HEK293 (cell line): ENCODE data around the gene SLBP.

ENCODE experiments used
- CTCF ChIA-PET: fragments of 350-600 bp; formaldehyde crosslinking; extraction: SDS; loops from one replicate; lab custom pipeline; 2021; ENCODE audit warnings: antibody characterized with exemption; lab: Yijun Ruan, JAX
- POLR2A ChIA-PET: fragments of 300-600 bp; formaldehyde crosslinking; extraction: SDS; loops from one replicate; lab custom pipeline; 2020; ENCODE audit warnings: antibody characterized with exemption, inconsistent platforms; lab: Yijun Ruan, JAX
- H3K27ac ChIP-seq: fragments of 200-500 bp; sonication (Bioruptor generic); 2 replicates; pipeline ENCODE4 v1.5.1; 2014; ENCODE audit warnings: low read depth, low read length, control low read depth, inconsistent platforms; ENCODE audit errors: extremely low read depth
- H3K36me3 ChIP-seq, 2 experiments: fragments of 200-500 bp in 1 of 2; sonication (Bioruptor generic) in 1 of 2; 1 replicate in 1 of 2; 2 replicates in 1 of 2; pipeline ENCODE4 v1.5.1; 2014 to 2017; ENCODE audit warnings: inconsistent platforms in 2 of 2, low read length in 2 of 2; ENCODE audit not compliant: control insufficient read depth in 2 of 2, insufficient read depth in 1 of 2
- H3K4me1 ChIP-seq: fragments of 200-500 bp; sonication (Bioruptor generic); 2 replicates; pipeline ENCODE4 v1.5.1; 2014; ENCODE audit warnings: mild to moderate bottlenecking, low read length, inconsistent platforms; ENCODE audit not compliant: control insufficient read depth, insufficient read depth
- H3K4me3 ChIP-seq: 2 replicates; pipeline ENCODE4 v1.5.1; 2011; ENCODE audit warnings: low read depth, mild to moderate bottlenecking, control low read depth, low read length, moderate library complexity
- H3K9me3 ChIP-seq: fragments of 200-500 bp; sonication (Bioruptor generic); 2 replicates; pipeline ENCODE4 v1.5.1; 2014; ENCODE audit warnings: low read depth, low read length, inconsistent platforms; ENCODE audit not compliant: control insufficient read depth, insufficient read depth
- AEBP2 ChIP-seq: fragments of 450-650 bp; formaldehyde crosslinking; IDR thresholded peaks from 2 replicates; pipeline ENCODE4 v1.5.1; 2016; ENCODE audit warnings: missing biosample characterization, missing genetic modification characterization, borderline replicate concordance
- FEZF1 ChIP-seq: fragments of 450-650 bp; formaldehyde crosslinking; IDR thresholded peaks from 2 replicates; pipeline ENCODE4 v1.5.1; 2016; ENCODE audit warnings: missing biosample characterization, missing genetic modification characterization
- GLI2 ChIP-seq: fragments of 450-650 bp; formaldehyde crosslinking; IDR thresholded peaks from 2 replicates; pipeline ENCODE4; 2017; ENCODE audit warnings: missing biosample characterization, missing genetic modification characterization, low read depth, borderline replicate concordance
- GLIS1 ChIP-seq: fragments of 450-650 bp; formaldehyde crosslinking; IDR thresholded peaks from 2 replicates; pipeline ENCODE4 v1.5.1; 2016; ENCODE audit warnings: missing biosample characterization, missing genetic modification characterization
- GLIS2 ChIP-seq: fragments of 450-650 bp; formaldehyde crosslinking; IDR thresholded peaks from 2 replicates; pipeline ENCODE4 v1.5.1; 2016; ENCODE audit warnings: missing biosample characterization, missing genetic modification characterization
- KLF10 ChIP-seq: fragments of 450-650 bp; IDR thresholded peaks from 2 replicates; pipeline ENCODE4 v1.5.1; 2018; ENCODE audit warnings: missing biosample characterization, mild to moderate bottlenecking, missing genetic modification characterization
- KLF8 ChIP-seq: fragments of 450-650 bp; formaldehyde crosslinking; IDR thresholded peaks from 2 replicates; pipeline ENCODE4 v1.5.1; 2016; ENCODE audit warnings: missing biosample characterization, missing genetic modification characterization
- TCF7L2 ChIP-seq: IDR thresholded peaks from 2 replicates; pipeline ENCODE4 v1.6.1; 2011; ENCODE audit warnings: low read depth, mild to moderate bottlenecking, inconsistent platforms, low read length, moderate library complexity, borderline replicate concordance
- YY2 ChIP-seq: fragments of 450-650 bp; formaldehyde crosslinking; IDR thresholded peaks from 2 replicates; pipeline ENCODE4 v1.5.1; 2016; ENCODE audit warnings: missing biosample characterization, missing genetic modification characterization
- ZBTB20 ChIP-seq: fragments of 450-650 bp; formaldehyde crosslinking; IDR thresholded peaks from 2 replicates; pipeline ENCODE4 v1.5.1; 2016; ENCODE audit warnings: missing biosample characterization, missing genetic modification characterization
- ZNF175 ChIP-seq: fragments of 450-650 bp; formaldehyde crosslinking; IDR thresholded peaks from 2 replicates; pipeline ENCODE4 v1.5.1; 2016; ENCODE audit warnings: missing biosample characterization, missing genetic modification characterization
- ZNF211 ChIP-seq: fragments of 450-650 bp; formaldehyde crosslinking; IDR thresholded peaks from 2 replicates; pipeline ENCODE4 v1.5.1; 2016; ENCODE audit warnings: low read depth, missing biosample characterization, missing genetic modification characterization
- ZNF24 ChIP-seq: fragments of 450-650 bp; formaldehyde crosslinking; IDR thresholded peaks from 2 replicates; pipeline ENCODE4 v1.5.1; 2016; ENCODE audit warnings: missing biosample characterization, missing genetic modification characterization
- ZNF335 ChIP-seq: fragments of 450-650 bp; formaldehyde crosslinking; conservative IDR thresholded peaks from 2 replicates; pipeline ENCODE4 v1.5.1; 2016; ENCODE audit warnings: missing biosample characterization, missing genetic modification characterization
- ZNF37A ChIP-seq: fragments of 450-650 bp; IDR thresholded peaks from 2 replicates; pipeline ENCODE4 v1.5.1; 2018; ENCODE audit warnings: missing biosample characterization, missing genetic modification characterization
- ZNF404 ChIP-seq: fragments of 450-650 bp; formaldehyde crosslinking; IDR thresholded peaks from 2 replicates; pipeline ENCODE4 v1.5.1; 2017; ENCODE audit warnings: missing biosample characterization, missing genetic modification characterization
- ZNF426 ChIP-seq: fragments of 450-650 bp; formaldehyde crosslinking; IDR thresholded peaks from 2 replicates; pipeline ENCODE4 v1.5.1; 2017; ENCODE audit warnings: missing biosample characterization, missing genetic modification characterization, mild to moderate bottlenecking, inconsistent platforms, moderate library complexity
- ZNF514 ChIP-seq: fragments of 450-650 bp; formaldehyde crosslinking; IDR thresholded peaks from 2 replicates; pipeline ENCODE4 v1.5.1; 2016; ENCODE audit warnings: missing biosample characterization, missing genetic modification characterization
- ZNF555 ChIP-seq: fragments of 450-650 bp; formaldehyde crosslinking; conservative IDR thresholded peaks from 2 replicates; pipeline ENCODE4 v1.5.1; 2017; ENCODE audit warnings: missing biosample characterization, mild to moderate bottlenecking, missing genetic modification characterization, inconsistent platforms
- ZNF585B ChIP-seq: fragments of 450-650 bp; formaldehyde crosslinking; IDR thresholded peaks from 2 replicates; pipeline ENCODE4 v1.5.1; 2016; ENCODE audit warnings: missing biosample characterization, missing genetic modification characterization
- ZNF623 ChIP-seq: fragments of 450-650 bp; formaldehyde crosslinking; IDR thresholded peaks from 2 replicates; pipeline ENCODE4 v1.5.1; 2016; ENCODE audit warnings: missing biosample characterization, missing genetic modification characterization
- ZNF626 ChIP-seq: fragments of 450-650 bp; sonication (Bioruptor Pico); formaldehyde crosslinking; IDR thresholded peaks from 2 replicates; pipeline ENCODE4 v1.5.1; 2018; ENCODE audit warnings: missing biosample characterization, missing genetic modification characterization, inconsistent platforms
- ZNF792 ChIP-seq: fragments of 450-650 bp; formaldehyde crosslinking; IDR thresholded peaks from 2 replicates; pipeline ENCODE4 v1.5.1; 2016; ENCODE audit warnings: missing biosample characterization, missing genetic modification characterization
- ZSCAN30 ChIP-seq: fragments of 450-650 bp; IDR thresholded peaks from 2 replicates; pipeline ENCODE4 v1.5.1; 2018; ENCODE audit warnings: missing biosample characterization, mild to moderate bottlenecking, missing genetic modification characterization, moderate library complexity
- TF ChIP-seq, protein P1 (sequence below): fragments of 450-650 bp; formaldehyde crosslinking; IDR thresholded peaks from 2 replicates; pipeline ENCODE4 v1.5.1; 2016; ENCODE audit warnings: missing biosample characterization, missing genetic modification characterization
- TF ChIP-seq, protein P2 (sequence below): fragments of 450-650 bp; formaldehyde crosslinking; IDR thresholded peaks from 2 replicates; pipeline ENCODE4 v1.5.1; 2017; ENCODE audit warnings: missing biosample characterization, missing genetic modification characterization
- TF ChIP-seq, protein P3 (sequence below): fragments of 450-650 bp; formaldehyde crosslinking; IDR thresholded peaks from 2 replicates; pipeline ENCODE4 v1.5.1; 2016; ENCODE audit warnings: missing biosample characterization, missing genetic modification characterization
- TF ChIP-seq, protein P4 (sequence below): fragments of 450-650 bp; formaldehyde crosslinking; optimal IDR thresholded peaks from 2 replicates; pipeline ENCODE3; 2016; ENCODE audit warnings: missing biosample characterization, mild to moderate bottlenecking, missing genetic modification characterization

The SLBP gene

DNA sequence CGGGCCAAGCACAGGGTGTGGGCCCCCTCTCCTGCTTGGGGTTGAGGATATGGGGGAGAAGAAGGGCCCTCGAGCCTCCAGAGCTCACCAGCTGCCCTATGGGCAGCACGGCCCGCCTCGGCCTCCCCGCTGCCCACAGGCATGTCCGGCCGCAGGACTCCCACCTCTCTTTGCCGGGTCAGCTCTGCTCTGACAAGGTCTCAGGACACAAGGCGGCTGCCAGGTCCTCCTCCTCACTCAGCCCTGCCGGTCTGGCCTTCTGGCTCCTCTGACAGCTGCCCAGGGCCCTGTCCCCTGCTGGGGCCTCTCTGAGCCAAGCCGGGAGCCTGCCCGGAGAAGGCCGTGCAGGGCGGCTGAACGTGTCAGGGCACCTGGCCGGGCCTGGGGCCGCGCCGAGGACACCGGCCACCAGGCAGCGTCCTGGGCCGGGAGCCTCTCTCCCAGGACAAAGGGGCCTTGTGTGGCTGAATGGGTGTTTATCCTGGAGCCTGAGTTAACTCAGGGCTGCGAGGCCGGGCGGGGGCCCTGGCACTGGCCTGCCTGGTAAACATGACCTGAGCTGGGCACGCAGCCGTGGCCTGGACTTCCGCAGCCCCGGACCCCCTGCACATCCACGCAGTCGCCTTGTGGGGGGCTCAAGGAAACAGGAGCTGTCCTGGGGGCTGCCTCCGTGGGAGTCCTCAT is 34.9 kb upstream of the SLBP start:
- Histone ChIP-seq H3K4me3 (no peak overlapping the region), H3K36me3 (peaks cover 0 to 27% of the 10 kb centered on the region in 2 experiments; a peak in 2 of 3 replicates), H3K4me1 (no peaks in the 10 kb centered on the region), H3K27ac (no peak overlapping the region), H3K9me3 (no peaks in the 10 kb centered on the region)
- TF ChIP-seq ZNF514 (tag by site-specific recombination) (no peak), ZNF585B (tag by site-specific recombination) (no peak), ZNF37A (tag by site-specific recombination) (no peak), YY2 (tag by site-specific recombination) (no peak), ZNF175 (tag by site-specific recombination) (no peak), GLIS1 (tag by site-specific recombination) (peak; percentile 24; the same call in 1 of the 2 replicates), ZNF24 (no peak), ZBTB20 (tag by site-specific recombination) (no peak), ZNF426 (tag by site-specific recombination) (no peak)
- ChIA-PET CTCF (interaction anchor here (0.5 to 8.0 kb wide), 24 partner anchors 10 to 442 kb away, joined by 3 to 148 read pairs (median 4); no protein-coding TSS in a partner anchor), POLR2A (interaction anchor here (0.6 to 2.1 kb wide), 3 partner anchors 8 to 46 kb away, joined by 4 to 5 read pairs (median 4); partner anchors contain the start of gene FGFR3)

GRCh38 chr4:1746265-1746691 is 34.2 kb upstream of the SLBP start:
- Histone ChIP-seq H3K27ac (no peak overlapping the region), H3K4me3 (no peak overlapping the region), H3K9me3 (no peaks in the 10 kb centered on the region), H3K36me3 (peaks cover 0 to 35% of the 10 kb centered on the region in 2 experiments; a peak in 2 of 3 replicates), H3K4me1 (no peaks in the 10 kb centered on the region)
- ChIA-PET CTCF (interaction anchor here (0.5 to 8.0 kb wide), 19 partner anchors 9 to 559 kb away, joined by 3 to 148 read pairs (median 4); no protein-coding TSS in a partner anchor), POLR2A (interaction anchor here (0.6 to 2.2 kb wide), 4 partner anchors 9 to 47 kb away, joined by 4 to 6 read pairs (median 4); partner anchors contain the start of genes FGFR3, TACC3 and TMEM129)
- TF ChIP-seq ZSCAN30 (0 out of 2 replicates have a peak, but pooled peaks have one; percentile 39), ZNF404 (tag by site-specific recombination) (no peak), ZNF555 (no peak), ZNF792 (no peak), FEZF1 (no peak), KLF8 (tag by site-specific recombination) (peak; percentile 35; the same call in 1 of the 2 replicates), ZNF623 (tag by site-specific recombination) (no peak), KLF10 (no peak), GLIS2 (peak; percentile 68), ZNF335 (tag by site-specific recombination) (peak; percentile 69), GLI2 (tag by site-specific recombination) (no peak), TCF7L2 (no peak), AEBP2 (no peak), ZNF626 (tag by site-specific recombination) (no peak), ZNF211 (tag by site-specific recombination) (no peak)
- TF ChIP-seq, protein P1, sequence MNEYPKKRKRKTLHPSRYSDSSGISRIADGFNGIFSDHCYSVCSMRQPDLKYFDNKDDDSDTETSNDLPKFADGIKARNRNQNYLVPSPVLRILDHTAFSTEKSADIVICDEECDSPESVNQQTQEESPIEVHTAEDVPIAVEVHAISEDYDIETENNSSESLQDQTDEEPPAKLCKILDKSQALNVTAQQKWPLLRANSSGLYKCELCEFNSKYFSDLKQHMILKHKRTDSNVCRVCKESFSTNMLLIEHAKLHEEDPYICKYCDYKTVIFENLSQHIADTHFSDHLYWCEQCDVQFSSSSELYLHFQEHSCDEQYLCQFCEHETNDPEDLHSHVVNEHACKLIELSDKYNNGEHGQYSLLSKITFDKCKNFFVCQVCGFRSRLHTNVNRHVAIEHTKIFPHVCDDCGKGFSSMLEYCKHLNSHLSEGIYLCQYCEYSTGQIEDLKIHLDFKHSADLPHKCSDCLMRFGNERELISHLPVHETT (tag by site-specific recombination), result no peak
- TF ChIP-seq, protein P2, sequence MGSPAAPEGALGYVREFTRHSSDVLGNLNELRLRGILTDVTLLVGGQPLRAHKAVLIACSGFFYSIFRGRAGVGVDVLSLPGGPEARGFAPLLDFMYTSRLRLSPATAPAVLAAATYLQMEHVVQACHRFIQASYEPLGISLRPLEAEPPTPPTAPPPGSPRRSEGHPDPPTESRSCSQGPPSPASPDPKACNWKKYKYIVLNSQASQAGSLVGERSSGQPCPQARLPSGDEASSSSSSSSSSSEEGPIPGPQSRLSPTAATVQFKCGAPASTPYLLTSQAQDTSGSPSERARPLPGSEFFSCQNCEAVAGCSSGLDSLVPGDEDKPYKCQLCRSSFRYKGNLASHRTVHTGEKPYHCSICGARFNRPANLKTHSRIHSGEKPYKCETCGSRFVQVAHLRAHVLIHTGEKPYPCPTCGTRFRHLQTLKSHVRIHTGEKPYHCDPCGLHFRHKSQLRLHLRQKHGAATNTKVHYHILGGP (tag by site-specific recombination), result no peak
- TF ChIP-seq, protein P3, sequence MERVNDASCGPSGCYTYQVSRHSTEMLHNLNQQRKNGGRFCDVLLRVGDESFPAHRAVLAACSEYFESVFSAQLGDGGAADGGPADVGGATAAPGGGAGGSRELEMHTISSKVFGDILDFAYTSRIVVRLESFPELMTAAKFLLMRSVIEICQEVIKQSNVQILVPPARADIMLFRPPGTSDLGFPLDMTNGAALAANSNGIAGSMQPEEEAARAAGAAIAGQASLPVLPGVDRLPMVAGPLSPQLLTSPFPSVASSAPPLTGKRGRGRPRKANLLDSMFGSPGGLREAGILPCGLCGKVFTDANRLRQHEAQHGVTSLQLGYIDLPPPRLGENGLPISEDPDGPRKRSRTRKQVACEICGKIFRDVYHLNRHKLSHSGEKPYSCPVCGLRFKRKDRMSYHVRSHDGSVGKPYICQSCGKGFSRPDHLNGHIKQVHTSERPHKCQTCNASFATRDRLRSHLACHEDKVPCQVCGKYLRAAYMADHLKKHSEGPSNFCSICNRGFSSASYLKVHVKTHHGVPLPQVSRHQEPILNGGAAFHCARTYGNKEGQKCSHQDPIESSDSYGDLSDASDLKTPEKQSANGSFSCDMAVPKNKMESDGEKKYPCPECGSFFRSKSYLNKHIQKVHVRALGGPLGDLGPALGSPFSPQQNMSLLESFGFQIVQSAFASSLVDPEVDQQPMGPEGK (tag by site-specific recombination), result peak; percentile 49
- TF ChIP-seq, protein P4, sequence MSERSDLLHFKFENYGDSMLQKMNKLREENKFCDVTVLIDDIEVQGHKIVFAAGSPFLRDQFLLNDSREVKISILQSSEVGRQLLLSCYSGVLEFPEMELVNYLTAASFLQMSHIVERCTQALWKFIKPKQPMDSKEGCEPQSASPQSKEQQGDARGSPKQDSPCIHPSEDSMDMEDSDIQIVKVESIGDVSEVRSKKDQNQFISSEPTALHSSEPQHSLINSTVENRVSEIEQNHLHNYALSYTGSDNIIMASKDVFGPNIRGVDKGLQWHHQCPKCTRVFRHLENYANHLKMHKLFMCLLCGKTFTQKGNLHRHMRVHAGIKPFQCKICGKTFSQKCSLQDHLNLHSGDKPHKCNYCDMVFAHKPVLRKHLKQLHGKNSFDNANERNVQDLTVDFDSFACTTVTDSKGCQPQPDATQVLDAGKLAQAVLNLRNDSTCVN (tag by site-specific recombination), result no peak
